GM23338 (cell line): ENCODE data around the gene NRIP3. TPM values are rescaled to one million over a fixed set of nuclear protein-coding genes. Genes with fewer than 3 reads are reported as not detected.

Experiments used
- ATAC-seq: fragments of 200-7000 bp; cut with Tn5 transposase; 3 replicates; pipeline ENCODE4 v1.9.1; 2020
- DNase-seq: peaks from one replicate; pipeline ENCODE4 v3.0.0-alpha.2; 2015; ENCODE audit warnings: low spot score
- H2AFZ ChIP-seq: fragments of 200-600 bp; sonication (generic); 2 replicates; pipeline ENCODE4 v1.8.0; 2016; ENCODE audit warnings: antibody characterized with exemption, mild to moderate bottlenecking, moderate library complexity
- H3F3A ChIP-seq: fragments of 200-600 bp; sonication (generic); replicated peaks from 2 replicates; pipeline ENCODE4 v1.8.0; 2017; ENCODE audit warnings: antibody characterized with exemption, mixed run types, low read depth
- H3K27ac ChIP-seq: fragments of 200-600 bp; sonication (generic); 2 replicates; pipeline ENCODE4 v1.6.1; 2016; ENCODE audit warnings: low read depth
- H3K27me3 ChIP-seq: fragments of 200-600 bp; sonication (generic); 2 replicates; pipeline ENCODE4 v1.8.0; 2016; ENCODE audit warnings: mild to moderate bottlenecking, mixed run types, moderate library complexity; ENCODE audit not compliant: insufficient read depth
- H3K36me3 ChIP-seq: fragments of 200-600 bp; sonication (generic); 2 replicates; pipeline ENCODE4 v1.8.0; 2016; ENCODE audit warnings: mild to moderate bottlenecking; ENCODE audit not compliant: insufficient read depth
- H3K4me1 ChIP-seq: fragments of 200-600 bp; sonication (generic); 2 replicates; pipeline ENCODE4 v1.8.0; 2016; ENCODE audit warnings: mild to moderate bottlenecking, moderate library complexity; ENCODE audit not compliant: insufficient read depth
- H3K4me2 ChIP-seq: fragments of 200-600 bp; sonication (generic); 2 replicates; pipeline ENCODE4 v1.7.1; 2017; ENCODE audit warnings: mixed run types
- H3K4me3 ChIP-seq: fragments of 200-600 bp; sonication (generic); 2 replicates; pipeline ENCODE4 v1.6.1; 2016; ENCODE audit warnings: mixed run types
- H3K79me2 ChIP-seq: fragments of 200-600 bp; sonication (generic); replicated peaks from 2 replicates; pipeline ENCODE4 v1.8.0; 2017; ENCODE audit warnings: mild to moderate bottlenecking; ENCODE audit not compliant: insufficient read depth
- H3K9me2 ChIP-seq: fragments of 200-600 bp; sonication (generic); 2 replicates; pipeline ENCODE4 v1.8.0; 2017; ENCODE audit not compliant: insufficient read depth
- H4K20me1 ChIP-seq: fragments of 200-600 bp; sonication (generic); replicated peaks from 2 replicates; pipeline ENCODE4 v1.8.0; 2017; ENCODE audit warnings: mild to moderate bottlenecking; ENCODE audit not compliant: insufficient read depth
- H3K27ac Mint-ChIP-seq: 2 replicates; pipeline ENCODE4 v1.8.0; 2020; ENCODE audit warnings: inconsistent platforms, mild to moderate bottlenecking, moderate library complexity, mixed read lengths
- H3K27me3 Mint-ChIP-seq: 3 replicates; pipeline ENCODE4 v1.8.0; 2022; ENCODE audit warnings: low read depth, mild to moderate bottlenecking, moderate library complexity, mixed read lengths, inconsistent platforms; ENCODE audit not compliant: insufficient read depth, poor library complexity
- H3K36me3 Mint-ChIP-seq: 3 replicates; pipeline ENCODE4 v1.8.0; 2021; ENCODE audit warnings: low read depth, mild to moderate bottlenecking, inconsistent platforms, moderate library complexity, mixed read lengths
- H3K4me1 Mint-ChIP-seq: 3 replicates; pipeline ENCODE4 v1.8.0; 2020; ENCODE audit warnings: mild to moderate bottlenecking, inconsistent platforms, mixed read lengths
- H3K4me3 Mint-ChIP-seq: 3 replicates; pipeline ENCODE4 v1.8.0; 2021; ENCODE audit warnings: moderate library complexity, mild to moderate bottlenecking, inconsistent platforms, mixed read lengths
- H3K9me3 Mint-ChIP-seq: 3 replicates; pipeline ENCODE4 v1.8.0; 2020; ENCODE audit warnings: moderate library complexity, mild to moderate bottlenecking, inconsistent platforms, mixed read lengths
- CREB1 ChIP-seq: fragments of 250-450 bp; sonication (Bioruptor Pico); IDR thresholded peaks from 2 replicates; pipeline ENCODE4 v1.5.0; 2020; ENCODE audit warnings: low read depth, mild to moderate bottlenecking, moderate library complexity
- CTCF ChIP-seq, 2 experiments: fragments of 200-600 bp in 1 of 2; sonication (generic) in 1 of 2; conservative IDR thresholded peaks; 2 replicates each; pipeline versions ENCODE4 v1.5.1 to v1.6.1; 2016 to 2017; ENCODE audit warnings: antibody characterized with exemption in 2 of 2, low read depth in 2 of 2, mild to moderate bottlenecking in 2 of 2, moderate library complexity in 1 of 2
- ETS1 ChIP-seq: IDR thresholded peaks from 2 replicates; pipeline ENCODE4 v1.6.1; 2016; ENCODE audit warnings: antibody characterized with exemption
- EZH2 ChIP-seq: fragments of 200-600 bp; sonication (generic); IDR thresholded peaks from one replicate; pipeline ENCODE4 v1.8.0; 2017; ENCODE audit warnings: antibody characterized with exemption, mild to moderate bottlenecking, low read depth; ENCODE audit not compliant: unreplicated experiment
- EZH2phosphoT487 ChIP-seq: fragments of 200-600 bp; sonication (generic); IDR thresholded peaks from one replicate; pipeline ENCODE4 v1.8.1; 2018; ENCODE audit warnings: antibody characterized with exemption; ENCODE audit not compliant: unreplicated experiment
- JUNB ChIP-seq: IDR thresholded peaks from one replicate; pipeline ENCODE4 v1.6.1; 2016; ENCODE audit warnings: antibody characterized with exemption; ENCODE audit not compliant: unreplicated experiment
- NANOG ChIP-seq: IDR thresholded peaks from 2 replicates; pipeline ENCODE4 v1.6.1; 2016; ENCODE audit warnings: antibody characterized with exemption, borderline replicate concordance
- POLR2AphosphoS5 ChIP-seq: IDR thresholded peaks from 2 replicates; pipeline ENCODE4 v1.6.1; 2016; ENCODE audit warnings: antibody characterized with exemption, low read depth
- REST ChIP-seq: IDR thresholded peaks from one replicate; pipeline ENCODE4 v1.6.1; 2018; ENCODE audit warnings: antibody characterized with exemption; ENCODE audit not compliant: unreplicated experiment
- STAT1 ChIP-seq: IDR thresholded peaks from one replicate; pipeline ENCODE4 v1.6.1; 2016; ENCODE audit warnings: antibody characterized with exemption; ENCODE audit not compliant: unreplicated experiment
- ZNF114 ChIP-seq: fragments of 250-450 bp; sonication (Bioruptor Pico); IDR thresholded peaks from 2 replicates; pipeline ENCODE4 v1.5.0; 2020; ENCODE audit warnings: mild to moderate bottlenecking, moderate library complexity
- ZNF331 ChIP-seq: fragments of 250-450 bp; sonication (Bioruptor Pico); IDR thresholded peaks from 2 replicates; pipeline ENCODE4 v1.5.0; 2020; ENCODE audit warnings: low read depth, mild to moderate bottlenecking, moderate library complexity
- polyA plus RNA-seq: library from polyadenylated mRNA; unstranded; fragments of >200 nt; fragmentation: Nextera tagmentation; extraction: Ambion mirVana; gene quantifications from 2 replicates; pipeline ENCODE4 v1.2.1, GENCODE V29; 2016
- total RNA-seq: library from RNA; depleted of rRNA; stranded (reverse); fragments of >200 nt; shearing (Covaris generic); gene quantifications from 2 replicates; pipeline ENCODE4 v1.2.3, GENCODE V29; 2014

The NRIP3 gene
- total and polyA plus RNA-seq, 2 experiments from 2014 or later, result 3.0 to 7.9 TPM

GRCh38 chr11:9047964-9048523, 44.2 kb upstream of the NRIP3 start (continued):
- TF ChIP-seq ETS1 (no peak), ZNF331 (CRISPR knock-in tag) (no peak)

- no peak overlapping the region for H3K4me3 Mint-ChIP-seq
- Histone ChIP-seq H3K36me3 (no peaks in the 10 kb centered on the region), H3F3A (no peaks in the 10 kb centered on the region), H3K27me3 (no peaks in the 10 kb centered on the region), H3K79me2 (no peaks in the 10 kb centered on the region), H3K9me2 (no peaks in the 10 kb centered on the region), H4K20me1 (no peaks in the 10 kb centered on the region), H3K4me1 (peaks cover 14% of the 10 kb centered on the region), H3K27ac (no peak overlapping the region), H2AFZ (peak overlapping the region; percentile 95), H3K4me2 (no peak overlapping the region), H3K4me3 (no peak overlapping the region)
- H3K4me1 Mint-ChIP-seq, result peaks cover 31% of the 10 kb centered on the region
- no peaks in the 10 kb centered on the region for H3K36me3 Mint-ChIP-seq
- peak; percentile 74 for ATAC-seq
- H3K9me3 Mint-ChIP-seq, result no peaks in the 10 kb centered on the region
- H3K27ac Mint-ChIP-seq, result no peak overlapping the region
- peaks cover 2% of the 10 kb centered on the region for H3K27me3 Mint-ChIP-seq
- peak; percentile 29 for DNase-seq
- no peak for TF ChIP-seq ZNF331 (CRISPR knock-in tag)
- TF ChIP-seq CREB1 (CRISPR knock-in tag), result no peak
- TF ChIP-seq JUNB, result no peak
- TF ChIP-seq EZH2, result no peak
- no peak for TF ChIP-seq STAT1
- no peak for TF ChIP-seq NANOG
- TF ChIP-seq ETS1, result no peak
- TF ChIP-seq POLR2AphosphoS5, result no peak
- no peak for TF ChIP-seq EZH2phosphoT487
These were observed 42.7 kb upstream of the NRIP3 start for GRCh38 chr11:9046481-9046880.

GRCh38 chr11:9042488-9042887, 38.7 kb upstream of the NRIP3 start:
- Histone ChIP-seq H4K20me1 (no peaks in the 10 kb centered on the region), H3K27me3 (no peaks in the 10 kb centered on the region), H3F3A (no peaks in the 10 kb centered on the region), H3K9me2 (no peaks in the 10 kb centered on the region), H3K79me2 (no peaks in the 10 kb centered on the region), H3K36me3 (no peaks in the 10 kb centered on the region), H3K4me3 (no peak overlapping the region), H3K4me2 (no peak overlapping the region), H3K4me1 (peaks cover 16% of the 10 kb centered on the region), H3K27ac (no peak overlapping the region), H2AFZ (no peak overlapping the region; the same call in 1 of the 2 replicates)
- no peak for ATAC-seq
- Mint-ChIP-seq H3K27me3 (peaks cover 2% of the 10 kb centered on the region), H3K4me3 (no peak overlapping the region), H3K9me3 (no peaks in the 10 kb centered on the region), H3K27ac (no peak overlapping the region), H3K36me3 (no peaks in the 10 kb centered on the region), H3K4me1 (peaks cover 29% of the 10 kb centered on the region)
- no peak for DNase-seq
- no peak for TF ChIP-seq ZNF114 (CRISPR knock-in tag)
- no peak for TF ChIP-seq CTCF (conservative IDR thresholded peaks at IDR 0.05; ENCODE audit: low read depth in 2 of 2)
- no peak for TF ChIP-seq REST
- no peak for TF ChIP-seq STAT1
